HepG2 (cell line): Measurements from ENCODE around the gene CAMSAP3. TPM values are rescaled to one million over a fixed set of nuclear protein-coding genes. Genes with fewer than 3 reads are reported as not detected.

Source experiments
- JARID2 ChIP-seq: sonication (generic); formaldehyde crosslinking; IDR thresholded peaks from 2 replicates; pipeline ENCODE4 v1.8.1; 2023; ENCODE audit warnings: missing genetic modification reagents, inconsistent platforms; ENCODE audit not compliant: insufficient replicate concordance
- MBD4 ChIP-seq: IDR thresholded peaks from 2 replicates; pipeline ENCODE4 v1.6.1; 2012; ENCODE audit warnings: low read length, inconsistent platforms, borderline replicate concordance
- NCOA5 ChIP-seq: sonication (generic); formaldehyde crosslinking; IDR thresholded peaks from 2 replicates; pipeline ENCODE4 v1.4.0; 2020; ENCODE audit warnings: missing genetic modification reagents
- PHF21A ChIP-seq: sonication (generic); formaldehyde crosslinking; IDR thresholded peaks from 2 replicates; pipeline ENCODE4 v1.5.0; 2020; ENCODE audit warnings: mild to moderate bottlenecking, missing genetic modification reagents
- SMARCE1 ChIP-seq: fragments of 450-650 bp; IDR thresholded peaks from 2 replicates; pipeline ENCODE4 v1.6.1; 2017; ENCODE audit warnings: borderline replicate concordance
- YEATS4 ChIP-seq: sonication (generic); formaldehyde crosslinking; IDR thresholded peaks from 2 replicates; pipeline ENCODE4 v1.4.0; 2020; ENCODE audit warnings: missing genetic modification reagents, borderline replicate concordance
- ZNF235 ChIP-seq: sonication (generic); formaldehyde crosslinking; IDR thresholded peaks from 2 replicates; pipeline ENCODE4 v1.8.1; 2023; ENCODE audit warnings: mild to moderate bottlenecking, missing genetic modification reagents, borderline replicate concordance
- ZNF652 ChIP-seq: IDR thresholded peaks from 2 replicates; pipeline ENCODE4 v1.6.1; 2016; ENCODE audit warnings: low read depth, borderline replicate concordance
- ZNF7 ChIP-seq: IDR thresholded peaks from 2 replicates; pipeline ENCODE4 v1.6.1; 2016; ENCODE audit warnings: missing biosample characterization, missing genetic modification reagents
- ZNF777 ChIP-seq: sonication (generic); formaldehyde crosslinking; IDR thresholded peaks from 2 replicates; pipeline ENCODE4 v1.4.0; 2020; ENCODE audit warnings: missing genetic modification reagents
- polyA plus RNA-seq, 8 experiments: library from polyadenylated mRNA; depleted of rRNA in 3 of 8; stranded (reverse) in 7 of 8; unstranded in 1 of 8; fragments of >200 nt; fragmentation: Illumina TruSeq in 4 of 8; extraction: Trizol in 4 of 8; gene quantifications; 2 replicates each; pipeline versions ENCODE4 v1.2.1 to v1.2.3, GENCODE V29; 2011 to 2016; ENCODE audit warnings: low read depth in 4 of 8, missing spikeins in 1 of 8, mixed read lengths in 1 of 8; ENCODE audit not compliant: insufficient read depth in 1 of 8
- total RNA-seq, 5 experiments: library from RNA; depleted of rRNA; stranded (reverse); fragments of >200 nt; fragmentation: Illumina TruSeq; extraction: Trizol; gene quantifications; 2 replicates each; pipeline ENCODE4 v1.2.3, GENCODE V29; 2016; ENCODE audit warnings: low read depth in 1 of 5
- TF ChIP-seq, protein P1 (sequence below): sonication (generic); formaldehyde crosslinking; IDR thresholded peaks from 2 replicates; pipeline ENCODE4 v1.4.0; 2020; ENCODE audit warnings: missing genetic modification reagents
- TF ChIP-seq, protein P2 (sequence below): sonication (generic); formaldehyde crosslinking; IDR thresholded peaks from 2 replicates; pipeline ENCODE4 v1.8.0; 2022; ENCODE audit warnings: low read depth, missing genetic modification reagents
- TF ChIP-seq, protein P3 (sequence below): sonication (generic); formaldehyde crosslinking; IDR thresholded peaks from 2 replicates; pipeline ENCODE4 v1.5.0; 2020; ENCODE audit warnings: mild to moderate bottlenecking, missing genetic modification reagents, borderline replicate concordance
- TF ChIP-seq, protein P4 (sequence below): sonication (generic); formaldehyde crosslinking; IDR thresholded peaks from 2 replicates; pipeline ENCODE4 v1.4.0; 2020; ENCODE audit warnings: missing genetic modification reagents, mild to moderate bottlenecking, borderline replicate concordance
- TF ChIP-seq, protein P5 (sequence below), 2 experiments: IDR thresholded peaks; 2 replicates each; pipeline ENCODE4 v1.6.1; 2011 to 2012; ENCODE audit warnings: low read length in 2 of 2, borderline replicate concordance in 1 of 2, low read depth in 1 of 2, mild to moderate bottlenecking in 1 of 2, moderate library complexity in 1 of 2
- TF ChIP-seq, protein P6 (sequence below): sonication (generic); formaldehyde crosslinking; IDR thresholded peaks from 2 replicates; pipeline ENCODE4 v1.5.0; 2020; ENCODE audit warnings: mild to moderate bottlenecking, missing genetic modification reagents

CAMSAP3 gene
- total and polyA plus RNA-seq, 2 of the 13 experiments (the other 11 are each of a cell fraction or from before 2014, with no cell fraction given) = 10.8 to 11.8 TPM

DNA sequence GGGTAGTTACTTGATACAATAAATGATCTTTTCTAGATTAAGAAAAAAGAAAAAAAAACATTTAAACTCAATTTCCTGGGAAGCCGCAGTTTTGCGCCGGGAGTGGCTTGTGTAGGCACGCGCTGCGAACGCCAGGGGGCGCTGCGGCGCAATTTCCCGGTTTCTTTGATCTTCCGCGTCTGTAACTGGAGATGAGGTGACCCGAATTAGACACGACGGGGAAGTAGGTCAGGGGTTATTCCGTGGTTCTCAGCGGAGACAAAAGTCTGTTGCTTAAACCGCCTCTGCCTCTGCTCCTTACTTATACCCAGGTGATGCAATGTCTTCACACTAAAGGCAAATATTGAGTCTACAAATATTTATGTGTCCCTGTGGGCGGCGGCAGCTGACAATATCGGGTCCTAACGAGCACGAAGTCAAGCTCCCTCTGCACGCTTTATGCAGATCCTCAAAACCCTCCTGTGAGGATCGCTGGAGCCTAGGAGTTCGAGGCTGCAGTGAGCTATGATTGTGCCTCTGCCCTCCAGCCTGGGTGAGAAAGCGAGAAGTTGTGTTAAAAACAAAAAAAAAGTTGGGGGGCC, 56.5 kb downstream of the CAMSAP3 start (continued):
- TF ChIP-seq, protein P1, sequence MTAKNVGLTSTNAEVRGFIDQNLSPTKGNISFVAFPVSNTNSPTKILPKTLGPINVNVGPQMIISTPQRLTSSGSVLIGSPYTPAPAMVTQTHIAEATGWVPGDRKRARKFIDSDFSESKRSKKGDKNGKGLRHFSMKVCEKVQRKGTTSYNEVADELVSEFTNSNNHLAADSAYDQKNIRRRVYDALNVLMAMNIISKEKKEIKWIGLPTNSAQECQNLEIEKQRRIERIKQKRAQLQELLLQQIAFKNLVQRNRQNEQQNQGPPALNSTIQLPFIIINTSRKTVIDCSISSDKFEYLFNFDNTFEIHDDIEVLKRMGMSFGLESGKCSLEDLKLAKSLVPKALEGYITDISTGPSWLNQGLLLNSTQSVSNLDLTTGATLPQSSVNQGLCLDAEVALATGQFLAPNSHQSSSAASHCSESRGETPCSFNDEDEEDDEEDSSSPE (CRISPR knock-in tag) = peak; percentile 60
- TF ChIP-seq PHF21A (CRISPR knock-in tag) (peak; percentile 92), NCOA5 (CRISPR knock-in tag) (no peak), ZNF235 (CRISPR knock-in tag) (no peak), YEATS4 (CRISPR knock-in tag) (no peak), SMARCE1 (no peak), ZNF7 (no peak; the same call in 1 of the 2 replicates), JARID2 (CRISPR knock-in tag) (peak; percentile 28), ZNF777 (CRISPR knock-in tag) (no peak), MBD4 (no peak), ZNF652 (peak; percentile 41; the same call in 1 of the 2 replicates)
- TF ChIP-seq, protein P2, sequence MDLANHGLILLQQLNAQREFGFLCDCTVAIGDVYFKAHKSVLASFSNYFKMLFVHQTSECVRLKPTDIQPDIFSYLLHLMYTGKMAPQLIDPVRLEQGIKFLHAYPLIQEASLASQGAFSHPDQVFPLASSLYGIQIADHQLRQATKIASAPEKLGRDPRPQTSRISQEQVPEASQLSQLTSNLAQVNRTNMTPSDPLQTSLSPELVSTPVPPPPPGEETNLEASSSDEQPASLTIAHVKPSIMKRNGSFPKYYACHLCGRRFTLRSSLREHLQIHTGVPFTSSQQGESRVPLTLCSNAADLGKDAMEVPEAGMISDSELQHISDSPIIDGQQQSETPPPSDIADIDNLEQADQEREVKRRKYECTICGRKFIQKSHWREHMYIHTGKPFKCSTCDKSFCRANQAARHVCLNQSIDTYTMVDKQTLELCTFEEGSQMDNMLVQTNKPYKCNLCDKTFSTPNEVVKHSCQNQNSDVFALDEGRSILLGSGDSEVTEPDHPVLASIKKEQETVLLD (CRISPR knock-in tag) = no peak
- TF ChIP-seq, protein P3, sequence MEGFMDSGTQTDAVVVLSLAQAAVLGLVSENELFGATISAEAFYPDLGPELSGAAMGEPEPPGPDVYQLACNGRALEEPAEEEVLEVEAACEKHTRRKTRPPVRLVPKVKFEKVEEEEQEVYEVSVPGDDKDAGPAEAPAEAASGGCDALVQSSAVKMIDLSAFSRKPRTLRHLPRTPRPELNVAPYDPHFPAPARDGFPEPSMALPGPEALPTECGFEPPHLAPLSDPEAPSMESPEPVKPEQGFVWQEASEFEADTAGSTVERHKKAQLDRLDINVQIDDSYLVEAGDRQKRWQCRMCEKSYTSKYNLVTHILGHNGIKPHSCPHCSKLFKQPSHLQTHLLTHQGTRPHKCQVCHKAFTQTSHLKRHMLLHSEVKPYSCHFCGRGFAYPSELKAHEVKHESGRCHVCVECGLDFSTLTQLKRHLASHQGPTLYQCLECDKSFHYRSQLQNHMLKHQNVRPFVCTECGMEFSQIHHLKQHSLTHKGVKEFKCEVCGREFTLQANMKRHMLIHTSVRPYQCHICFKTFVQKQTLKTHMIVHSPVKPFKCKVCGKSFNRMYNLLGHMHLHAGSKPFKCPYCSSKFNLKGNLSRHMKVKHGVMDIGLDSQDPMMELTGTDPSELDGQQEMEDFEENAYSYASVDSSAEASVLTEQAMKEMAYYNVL (CRISPR knock-in tag) = no peak
- TF ChIP-seq, protein P4, sequence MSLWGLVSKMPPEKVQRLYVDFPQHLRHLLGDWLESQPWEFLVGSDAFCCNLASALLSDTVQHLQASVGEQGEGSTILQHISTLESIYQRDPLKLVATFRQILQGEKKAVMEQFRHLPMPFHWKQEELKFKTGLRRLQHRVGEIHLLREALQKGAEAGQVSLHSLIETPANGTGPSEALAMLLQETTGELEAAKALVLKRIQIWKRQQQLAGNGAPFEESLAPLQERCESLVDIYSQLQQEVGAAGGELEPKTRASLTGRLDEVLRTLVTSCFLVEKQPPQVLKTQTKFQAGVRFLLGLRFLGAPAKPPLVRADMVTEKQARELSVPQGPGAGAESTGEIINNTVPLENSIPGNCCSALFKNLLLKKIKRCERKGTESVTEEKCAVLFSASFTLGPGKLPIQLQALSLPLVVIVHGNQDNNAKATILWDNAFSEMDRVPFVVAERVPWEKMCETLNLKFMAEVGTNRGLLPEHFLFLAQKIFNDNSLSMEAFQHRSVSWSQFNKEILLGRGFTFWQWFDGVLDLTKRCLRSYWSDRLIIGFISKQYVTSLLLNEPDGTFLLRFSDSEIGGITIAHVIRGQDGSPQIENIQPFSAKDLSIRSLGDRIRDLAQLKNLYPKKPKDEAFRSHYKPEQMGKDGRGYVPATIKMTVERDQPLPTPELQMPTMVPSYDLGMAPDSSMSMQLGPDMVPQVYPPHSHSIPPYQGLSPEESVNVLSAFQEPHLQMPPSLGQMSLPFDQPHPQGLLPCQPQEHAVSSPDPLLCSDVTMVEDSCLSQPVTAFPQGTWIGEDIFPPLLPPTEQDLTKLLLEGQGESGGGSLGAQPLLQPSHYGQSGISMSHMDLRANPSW = peak; percentile 67; the same call in 1 of the 2 replicates
- TF ChIP-seq, protein P5, sequence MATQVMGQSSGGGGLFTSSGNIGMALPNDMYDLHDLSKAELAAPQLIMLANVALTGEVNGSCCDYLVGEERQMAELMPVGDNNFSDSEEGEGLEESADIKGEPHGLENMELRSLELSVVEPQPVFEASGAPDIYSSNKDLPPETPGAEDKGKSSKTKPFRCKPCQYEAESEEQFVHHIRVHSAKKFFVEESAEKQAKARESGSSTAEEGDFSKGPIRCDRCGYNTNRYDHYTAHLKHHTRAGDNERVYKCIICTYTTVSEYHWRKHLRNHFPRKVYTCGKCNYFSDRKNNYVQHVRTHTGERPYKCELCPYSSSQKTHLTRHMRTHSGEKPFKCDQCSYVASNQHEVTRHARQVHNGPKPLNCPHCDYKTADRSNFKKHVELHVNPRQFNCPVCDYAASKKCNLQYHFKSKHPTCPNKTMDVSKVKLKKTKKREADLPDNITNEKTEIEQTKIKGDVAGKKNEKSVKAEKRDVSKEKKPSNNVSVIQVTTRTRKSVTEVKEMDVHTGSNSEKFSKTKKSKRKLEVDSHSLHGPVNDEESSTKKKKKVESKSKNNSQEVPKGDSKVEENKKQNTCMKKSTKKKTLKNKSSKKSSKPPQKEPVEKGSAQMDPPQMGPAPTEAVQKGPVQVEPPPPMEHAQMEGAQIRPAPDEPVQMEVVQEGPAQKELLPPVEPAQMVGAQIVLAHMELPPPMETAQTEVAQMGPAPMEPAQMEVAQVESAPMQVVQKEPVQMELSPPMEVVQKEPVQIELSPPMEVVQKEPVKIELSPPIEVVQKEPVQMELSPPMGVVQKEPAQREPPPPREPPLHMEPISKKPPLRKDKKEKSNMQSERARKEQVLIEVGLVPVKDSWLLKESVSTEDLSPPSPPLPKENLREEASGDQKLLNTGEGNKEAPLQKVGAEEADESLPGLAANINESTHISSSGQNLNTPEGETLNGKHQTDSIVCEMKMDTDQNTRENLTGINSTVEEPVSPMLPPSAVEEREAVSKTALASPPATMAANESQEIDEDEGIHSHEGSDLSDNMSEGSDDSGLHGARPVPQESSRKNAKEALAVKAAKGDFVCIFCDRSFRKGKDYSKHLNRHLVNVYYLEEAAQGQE (IDR thresholded peaks at IDR 0.05; ENCODE audit: borderline replicate concordance in 1 of 2, low read depth in 1 of 2, low read length in 2 of 2) = peak in 1 of 2 experiments; percentile 37; a peak in 1 of 4 replicates
- TF ChIP-seq, protein P6, sequence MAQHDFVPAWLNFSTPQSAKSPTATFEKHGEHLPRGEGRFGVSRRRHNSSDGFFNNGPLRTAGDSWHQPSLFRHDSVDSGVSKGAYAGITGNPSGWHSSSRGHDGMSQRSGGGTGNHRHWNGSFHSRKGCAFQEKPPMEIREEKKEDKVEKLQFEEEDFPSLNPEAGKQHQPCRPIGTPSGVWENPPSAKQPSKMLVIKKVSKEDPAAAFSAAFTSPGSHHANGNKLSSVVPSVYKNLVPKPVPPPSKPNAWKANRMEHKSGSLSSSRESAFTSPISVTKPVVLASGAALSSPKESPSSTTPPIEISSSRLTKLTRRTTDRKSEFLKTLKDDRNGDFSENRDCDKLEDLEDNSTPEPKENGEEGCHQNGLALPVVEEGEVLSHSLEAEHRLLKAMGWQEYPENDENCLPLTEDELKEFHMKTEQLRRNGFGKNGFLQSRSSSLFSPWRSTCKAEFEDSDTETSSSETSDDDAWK = no peak
